Smooth muscle cell (in vitro differentiated cells): ENCODE measurements around the gene U2AF2. TPM values are rescaled to one million over a fixed set of nuclear protein-coding genes. Genes with fewer than 3 reads are reported as not detected.

Experiments
- DNase-seq: peaks from one replicate; lab custom pipeline; 2025; ENCODE audit not compliant: unreplicated experiment; lab: John Stamatoyannopoulos, UW
- H2AFZ ChIP-seq: fragments of 200-600 bp; sonication (generic); 2 replicates; pipeline ENCODE4 v1.6.0; 2016; ENCODE audit warnings: antibody characterized with exemption, low read depth, mild to moderate bottlenecking
- H3F3A ChIP-seq: fragments of 200-600 bp; sonication (generic); 2 replicates; pipeline ENCODE4 v1.6.0; 2017; ENCODE audit warnings: antibody characterized with exemption, low read depth
- H3K27ac ChIP-seq: fragments of 200-600 bp; sonication (generic); 2 replicates; pipeline ENCODE4 v1.5.1; 2016; ENCODE audit warnings: low read depth, mild to moderate bottlenecking
- H3K27me3 ChIP-seq: fragments of 200-600 bp; sonication (generic); 2 replicates; pipeline ENCODE4 v1.6.1; 2016; ENCODE audit warnings: low read depth, mild to moderate bottlenecking
- H3K36me3 ChIP-seq: fragments of 200-600 bp; sonication (generic); 2 replicates; pipeline ENCODE4 v1.5.1; 2016; ENCODE audit warnings: low read depth
- H3K4me1 ChIP-seq: fragments of 200-600 bp; sonication (generic); 2 replicates; pipeline ENCODE4 v1.5.1; 2016; ENCODE audit warnings: low read depth
- H3K4me2 ChIP-seq: fragments of 200-600 bp; sonication (generic); 2 replicates; pipeline ENCODE4 v1.6.0; 2016; ENCODE audit warnings: mild to moderate bottlenecking
- H3K4me3 ChIP-seq: fragments of 200-600 bp; sonication (generic); 2 replicates; pipeline ENCODE4 v1.5.1; 2016; ENCODE audit warnings: mild to moderate bottlenecking
- H3K79me2 ChIP-seq: fragments of 200-600 bp; sonication (generic); 2 replicates; pipeline ENCODE4 v1.6.0; 2016; ENCODE audit warnings: low read depth, mild to moderate bottlenecking
- H3K9ac ChIP-seq: fragments of 200-600 bp; sonication (generic); 2 replicates; pipeline ENCODE4 v1.6.0; 2016; ENCODE audit warnings: low read depth
- H3K9me3 ChIP-seq: fragments of 200-600 bp; sonication (generic); replicated peaks from 2 replicates; pipeline ENCODE4 v1.5.1; 2016; ENCODE audit warnings: low read depth
- H4K20me1 ChIP-seq: fragments of 200-600 bp; sonication (generic); 2 replicates; pipeline ENCODE4 v1.6.0; 2016; ENCODE audit warnings: low read depth
- WGBS: methylation state at CpG from one replicate; pipeline ENCODE4 v1.1.7; 2016; ENCODE audit warnings: low lambda C conversion rate; 5-methylcytosine and 5-hydroxymethylcytosine counted together
- polyA plus RNA-seq: library from polyadenylated mRNA; unstranded; fragments of >200 nt; fragmentation: Nextera tagmentation; extraction: Ambion mirVana; gene quantifications from 2 replicates; pipeline ENCODE4 v1.2.1, GENCODE V29; 2016
- total RNA-seq: library from RNA; depleted of rRNA; stranded (reverse); fragments of >200 nt; gene quantifications from 2 replicates; pipeline ENCODE4 v1.2.3, GENCODE V29; 2014
- TF ChIP-seq, protein P1 (sequence below): fragments of 200-600 bp; sonication (generic); IDR thresholded peaks from 2 replicates; pipeline ENCODE4 v1.5.1; 2017; ENCODE audit warnings: borderline replicate concordance, mild to moderate bottlenecking, antibody characterized with exemption; ENCODE audit not compliant: insufficient read depth, poor library complexity, severe bottlenecking

U2AF2 gene
- total and polyA plus RNA-seq, 2 experiments from 2014 or later = 8.4 to 70.7 TPM

DNA sequence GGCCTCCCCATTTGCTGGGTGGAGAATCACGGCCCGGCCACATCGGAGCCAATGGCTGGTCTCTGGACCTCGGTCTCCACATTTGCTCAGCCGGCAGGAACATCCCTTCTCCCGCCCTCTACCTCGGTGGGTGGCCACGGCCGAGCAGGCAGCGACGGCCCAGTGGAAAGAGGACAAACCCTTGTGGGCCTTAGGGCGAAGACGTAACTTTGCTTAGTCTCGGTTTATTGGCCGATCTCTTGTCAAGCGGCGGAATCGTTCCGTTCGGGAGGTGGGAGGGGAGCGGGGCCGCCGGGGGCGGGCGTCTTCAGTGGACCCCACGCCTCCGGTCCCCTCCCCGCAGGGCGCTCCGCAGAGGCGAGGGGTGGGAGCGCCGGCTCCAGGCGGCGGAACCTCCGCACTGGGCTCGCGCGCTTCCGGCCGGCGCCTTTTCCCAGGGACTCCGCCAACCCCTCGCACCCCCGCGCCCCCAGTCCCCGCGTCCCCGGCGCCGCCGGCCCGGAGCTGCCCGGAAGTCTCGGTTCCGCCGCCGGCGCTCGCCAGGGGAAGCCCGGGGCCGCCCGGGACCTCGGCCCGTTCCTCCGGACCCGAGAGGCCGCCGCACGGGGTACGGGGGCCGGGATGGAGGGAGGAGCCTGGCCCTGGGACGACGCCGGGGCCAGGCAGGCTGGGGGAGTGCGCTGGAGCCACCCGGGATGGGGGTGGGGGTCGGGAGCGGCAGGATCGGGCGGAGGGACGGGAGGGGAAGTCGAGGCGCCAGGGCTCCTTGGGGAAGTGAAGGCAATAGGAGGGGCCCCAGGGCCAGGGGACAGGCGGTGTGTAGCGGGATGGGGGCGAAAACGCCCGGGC is 14.0 kb upstream of the U2AF2 start, which contains the start of gene ZNF580:
TSS of gene ZNF580 (plus strand) at position 426 of the 849 bp plus-strand sequence. CDS start 1,507 bp downstream, outside the sequence.
- Histone ChIP-seq H3K79me2 (peaks cover 57% of the 10 kb centered on the region), H3K4me2 (peak within 1 kb of the TSS; percentile 97), H3K9me3 (no peaks in the 10 kb centered on the region), H3K9ac (peak within 1 kb of the TSS; percentile 80), H3K4me3 (peak within 1 kb of the TSS; percentile 79), H2AFZ (peak within 1 kb of the TSS; percentile 81), H3K36me3 (no peaks in the 10 kb centered on the region), H3K27me3 (no peaks in the 10 kb centered on the region), H3F3A (peaks cover 15% of the 10 kb centered on the region), H3K27ac (peak within 1 kb of the TSS; percentile 62), H3K4me1 (peaks cover 18% of the 10 kb centered on the region), H4K20me1 (no peaks in the 10 kb centered on the region)
- TF ChIP-seq, protein P1, sequence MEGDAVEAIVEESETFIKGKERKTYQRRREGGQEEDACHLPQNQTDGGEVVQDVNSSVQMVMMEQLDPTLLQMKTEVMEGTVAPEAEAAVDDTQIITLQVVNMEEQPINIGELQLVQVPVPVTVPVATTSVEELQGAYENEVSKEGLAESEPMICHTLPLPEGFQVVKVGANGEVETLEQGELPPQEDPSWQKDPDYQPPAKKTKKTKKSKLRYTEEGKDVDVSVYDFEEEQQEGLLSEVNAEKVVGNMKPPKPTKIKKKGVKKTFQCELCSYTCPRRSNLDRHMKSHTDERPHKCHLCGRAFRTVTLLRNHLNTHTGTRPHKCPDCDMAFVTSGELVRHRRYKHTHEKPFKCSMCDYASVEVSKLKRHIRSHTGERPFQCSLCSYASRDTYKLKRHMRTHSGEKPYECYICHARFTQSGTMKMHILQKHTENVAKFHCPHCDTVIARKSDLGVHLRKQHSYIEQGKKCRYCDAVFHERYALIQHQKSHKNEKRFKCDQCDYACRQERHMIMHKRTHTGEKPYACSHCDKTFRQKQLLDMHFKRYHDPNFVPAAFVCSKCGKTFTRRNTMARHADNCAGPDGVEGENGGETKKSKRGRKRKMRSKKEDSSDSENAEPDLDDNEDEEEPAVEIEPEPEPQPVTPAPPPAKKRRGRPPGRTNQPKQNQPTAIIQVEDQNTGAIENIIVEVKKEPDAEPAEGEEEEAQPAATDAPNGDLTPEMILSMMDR = no peak
- WGBS = 1% methylated on average over 52 of the region's 89 CpGs
- no peak for DNase-seq

DNA sequence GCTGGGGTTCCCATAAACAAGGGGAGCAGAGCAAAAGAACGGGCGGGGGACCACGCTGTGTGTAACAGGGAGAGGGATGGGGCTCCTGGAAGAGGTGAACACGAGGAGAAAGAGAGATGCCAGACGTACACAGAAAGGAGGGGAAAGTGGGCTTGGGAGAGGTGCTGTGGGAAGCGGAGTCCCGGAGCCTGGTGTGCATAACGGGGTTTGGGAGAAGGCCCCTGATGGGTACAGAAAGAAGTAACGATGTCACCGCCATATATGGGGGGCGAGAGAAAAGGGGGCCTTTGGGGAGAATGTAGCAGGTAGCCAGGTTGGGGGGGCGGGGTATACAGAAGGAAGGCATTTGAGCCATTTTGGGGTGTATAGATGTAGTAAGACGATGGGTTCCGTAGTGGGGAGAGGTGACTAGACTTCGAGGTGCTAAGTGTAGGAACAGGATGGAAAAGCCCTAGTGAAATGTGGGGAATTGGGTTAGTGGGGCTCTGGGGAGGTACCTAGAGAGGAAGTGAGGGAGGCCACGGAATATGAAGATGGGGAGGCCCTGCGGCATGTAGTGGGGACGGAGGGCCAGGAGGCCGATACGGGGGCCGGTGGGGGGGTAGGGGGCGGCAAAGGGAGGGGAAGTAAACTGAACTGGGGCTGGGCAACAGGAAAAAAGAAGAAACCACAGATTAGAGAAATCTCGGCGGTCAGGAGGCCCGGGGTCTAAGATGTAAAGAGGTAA is 13.2 kb upstream of the U2AF2 start:
- Histone ChIP-seq H3K27ac (peak overlapping the region; percentile 62), H3K4me2 (peak overlapping the region; percentile 97), H2AFZ (peak overlapping the region; percentile 81), H3K36me3 (no peaks in the 10 kb centered on the region), H3K9ac (peak overlapping the region; percentile 80), H3K79me2 (peaks cover 57% of the 10 kb centered on the region), H3K4me3 (peak overlapping the region; percentile 79), H3K4me1 (peaks cover 15% of the 10 kb centered on the region), H4K20me1 (no peaks in the 10 kb centered on the region), H3K9me3 (no peaks in the 10 kb centered on the region), H3K27me3 (no peaks in the 10 kb centered on the region), H3F3A (peaks cover 12% of the 10 kb centered on the region)
- WGBS = 2% methylated on average over 23 of the region's 25 CpGs
- no peak for DNase-seq
- TF ChIP-seq, protein P1 = no peak

DNA sequence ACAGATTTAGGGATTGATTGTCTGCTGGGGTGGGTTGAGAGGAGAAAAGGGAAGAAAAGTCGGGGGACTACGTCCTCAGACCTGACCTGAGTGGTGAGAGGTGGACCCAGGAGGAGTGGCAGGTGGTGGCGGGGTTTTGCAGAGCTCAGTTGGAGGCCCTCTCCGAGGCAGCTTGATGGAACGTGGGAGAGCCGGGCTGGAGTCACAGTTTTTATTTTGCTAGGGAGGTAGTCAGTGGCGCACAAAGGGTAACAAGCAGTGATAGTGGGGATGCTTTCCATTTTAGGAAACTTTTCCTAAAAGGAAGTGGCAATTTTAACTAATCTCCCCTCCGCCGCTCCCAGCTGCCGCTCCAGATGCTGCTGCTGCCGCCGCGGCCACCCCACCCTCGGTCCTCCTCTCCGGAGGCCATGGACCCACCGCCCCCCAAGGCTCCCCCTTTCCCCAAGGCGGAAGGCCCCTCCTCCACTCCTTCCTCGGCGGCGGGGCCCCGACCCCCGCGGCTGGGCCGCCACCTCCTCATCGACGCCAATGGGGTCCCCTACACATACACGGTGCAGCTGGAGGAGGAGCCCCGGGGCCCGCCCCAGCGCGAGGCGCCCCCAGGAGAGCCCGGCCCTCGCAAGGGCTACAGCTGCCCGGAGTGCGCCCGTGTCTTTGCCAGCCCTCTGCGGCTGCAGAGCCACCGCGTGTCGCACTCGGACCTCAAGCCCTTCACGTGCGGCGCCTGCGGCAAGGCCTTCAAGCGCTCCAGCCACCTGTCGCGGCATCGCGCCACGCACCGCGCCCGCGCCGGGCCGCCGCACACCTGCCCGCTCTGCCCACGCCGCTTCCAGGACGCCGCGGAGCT is 12.5 kb upstream of the U2AF2 start:
- no peak for DNase-seq
- Histone ChIP-seq H3K36me3 (no peaks in the 10 kb centered on the region), H3F3A (peaks cover 19% of the 10 kb centered on the region), H3K9ac (peak overlapping the region; percentile 80), H3K4me3 (peak overlapping the region; percentile 79), H3K4me1 (peaks cover 21% of the 10 kb centered on the region), H3K79me2 (peaks cover 58% of the 10 kb centered on the region), H2AFZ (no peak overlapping the region), H4K20me1 (no peaks in the 10 kb centered on the region), H3K9me3 (no peaks in the 10 kb centered on the region), H3K4me2 (peak overlapping the region; percentile 97), H3K27ac (peak overlapping the region; percentile 62), H3K27me3 (no peaks in the 10 kb centered on the region)
- TF ChIP-seq, protein P1 = no peak
- WGBS = under 1% methylated on average over 47 of the region's 65 CpGs
